ENCODE results near the gene CPEB3.

Gene CPEB3

DNA sequence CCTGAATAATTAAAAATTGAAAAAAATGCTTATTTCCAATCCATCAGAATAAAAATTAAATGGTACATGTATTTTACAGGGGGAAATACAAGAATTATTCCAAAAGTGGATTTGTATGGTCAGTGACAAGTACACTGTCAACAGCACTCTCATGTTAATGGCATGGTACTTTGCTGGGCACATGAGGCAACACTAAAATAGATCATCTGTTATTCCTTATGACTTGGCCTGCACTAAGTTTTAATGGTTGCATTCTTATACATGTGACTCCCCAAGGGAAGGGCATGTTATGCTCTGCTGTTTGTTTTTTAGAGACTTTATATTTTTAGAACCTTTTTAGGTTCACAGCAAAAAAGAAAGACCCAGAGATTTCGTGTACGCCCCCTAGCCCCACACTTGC lies 128.3 kb downstream of the CPEB3 start:
- no peak for DNase-seq (ENCODE audit: low spot score)
- in situ Hi-C loops (cut with MboI; ENCODE audit: low sequenced_read_pairs, unreplicated experiment), result no loop called here
- TF ChIP-seq, protein P1, sequence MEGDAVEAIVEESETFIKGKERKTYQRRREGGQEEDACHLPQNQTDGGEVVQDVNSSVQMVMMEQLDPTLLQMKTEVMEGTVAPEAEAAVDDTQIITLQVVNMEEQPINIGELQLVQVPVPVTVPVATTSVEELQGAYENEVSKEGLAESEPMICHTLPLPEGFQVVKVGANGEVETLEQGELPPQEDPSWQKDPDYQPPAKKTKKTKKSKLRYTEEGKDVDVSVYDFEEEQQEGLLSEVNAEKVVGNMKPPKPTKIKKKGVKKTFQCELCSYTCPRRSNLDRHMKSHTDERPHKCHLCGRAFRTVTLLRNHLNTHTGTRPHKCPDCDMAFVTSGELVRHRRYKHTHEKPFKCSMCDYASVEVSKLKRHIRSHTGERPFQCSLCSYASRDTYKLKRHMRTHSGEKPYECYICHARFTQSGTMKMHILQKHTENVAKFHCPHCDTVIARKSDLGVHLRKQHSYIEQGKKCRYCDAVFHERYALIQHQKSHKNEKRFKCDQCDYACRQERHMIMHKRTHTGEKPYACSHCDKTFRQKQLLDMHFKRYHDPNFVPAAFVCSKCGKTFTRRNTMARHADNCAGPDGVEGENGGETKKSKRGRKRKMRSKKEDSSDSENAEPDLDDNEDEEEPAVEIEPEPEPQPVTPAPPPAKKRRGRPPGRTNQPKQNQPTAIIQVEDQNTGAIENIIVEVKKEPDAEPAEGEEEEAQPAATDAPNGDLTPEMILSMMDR (IDR thresholded peaks at IDR 0.05; ENCODE audit: borderline replicate concordance, control extremely low read depth, extremely low read depth, insufficient read depth, missing control alignments), result no peak

DNA sequence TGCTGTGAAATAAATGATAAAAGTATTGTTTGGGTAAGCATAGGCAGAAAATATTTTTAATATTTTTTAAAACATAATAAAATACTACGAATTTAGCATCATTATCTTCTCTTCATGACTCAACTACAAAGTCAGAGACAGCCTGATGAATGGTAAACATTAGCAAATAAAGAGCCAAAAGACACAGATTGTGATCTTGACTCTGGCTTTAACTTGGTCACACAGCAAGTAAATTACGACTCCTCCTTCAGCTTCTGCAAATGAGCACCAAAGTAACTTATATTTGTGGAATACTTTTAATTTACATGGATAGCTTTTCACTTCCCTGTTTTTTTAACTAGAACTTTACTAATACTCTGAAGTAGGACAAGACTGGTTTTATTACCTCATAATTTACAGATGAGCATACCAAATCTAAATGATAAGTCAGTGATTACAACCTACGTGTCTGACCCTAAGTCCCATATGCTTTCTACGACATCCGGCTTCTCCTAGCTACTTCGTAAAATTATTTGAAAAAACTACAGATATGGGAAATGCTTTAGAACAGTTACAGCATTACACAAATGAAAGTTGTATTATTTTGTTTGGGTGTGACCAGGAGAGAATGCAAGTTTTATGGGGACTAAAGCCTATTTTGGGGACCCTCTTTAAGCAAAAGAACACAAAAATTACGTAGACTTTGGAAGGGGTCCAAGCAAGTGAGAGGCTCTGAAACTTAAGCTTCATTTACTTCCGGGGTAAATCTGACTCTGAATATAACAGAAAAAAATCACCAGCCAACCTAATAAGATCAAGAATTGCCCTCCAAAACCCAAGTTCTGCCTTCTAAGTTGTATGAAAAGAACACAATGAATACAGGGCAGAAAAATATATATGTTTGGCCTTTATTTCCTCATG lies 133.8 kb downstream of the CPEB3 start:
- in situ Hi-C loops (cut with MboI; ENCODE audit: low sequenced_read_pairs, unreplicated experiment), result no loop called here
- DNase-seq (ENCODE audit: low spot score), result no peak
- TF ChIP-seq, protein P1 (IDR thresholded peaks at IDR 0.05; ENCODE audit: borderline replicate concordance, control extremely low read depth, extremely low read depth, insufficient read depth, missing control alignments), result no peak

DNA sequence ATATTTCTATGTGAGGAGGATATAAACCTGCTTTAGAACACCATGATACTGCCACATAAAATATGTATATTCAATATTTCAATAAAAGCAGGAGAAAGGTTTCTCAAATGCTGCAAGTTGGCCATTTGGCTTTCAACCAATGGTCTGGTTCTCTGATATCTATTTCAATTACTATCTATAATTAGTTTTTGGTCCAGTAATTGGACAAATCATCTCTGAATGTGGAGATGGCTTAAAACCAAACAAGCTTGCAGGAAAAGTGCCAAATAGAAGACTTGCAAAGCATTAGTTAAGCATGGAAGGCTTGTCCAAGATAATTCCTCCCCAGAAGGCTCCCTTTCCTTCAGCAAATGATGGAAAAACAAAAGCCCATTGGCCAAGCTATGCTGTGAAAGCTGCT lies 140.1 kb downstream of the CPEB3 start:
- TF ChIP-seq, protein P1 (IDR thresholded peaks at IDR 0.05; ENCODE audit: borderline replicate concordance, control extremely low read depth, extremely low read depth, insufficient read depth, missing control alignments), result no peak
- in situ Hi-C loops (cut with MboI; ENCODE audit: low sequenced_read_pairs, unreplicated experiment), result no loop called here
- DNase-seq (ENCODE audit: low spot score), result no peak

DNA sequence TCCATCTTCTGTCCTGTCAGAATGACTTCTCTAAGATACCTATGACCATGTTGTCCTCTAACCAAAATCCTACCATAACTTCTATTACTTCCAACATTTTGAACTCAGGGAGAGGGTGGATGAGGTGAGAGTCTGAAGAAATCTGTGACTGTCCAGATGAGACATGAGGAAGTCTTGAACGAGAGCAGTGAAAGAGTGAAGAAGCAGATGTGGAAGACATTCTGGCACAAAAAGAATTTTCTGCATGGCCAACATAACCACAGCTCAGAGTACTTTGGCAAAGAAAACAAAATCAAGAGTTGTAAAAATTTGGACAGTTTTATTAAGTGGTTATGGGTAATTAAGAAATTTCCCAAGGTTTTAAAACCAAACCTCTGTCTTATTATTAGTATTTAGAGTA lies 141.6 kb downstream of the CPEB3 start:
- no peak for DNase-seq (ENCODE audit: low spot score)
- TF ChIP-seq, protein P1 (IDR thresholded peaks at IDR 0.05; ENCODE audit: borderline replicate concordance, control extremely low read depth, extremely low read depth, insufficient read depth, missing control alignments), result no peak
- in situ Hi-C loops (cut with MboI; ENCODE audit: low sequenced_read_pairs, unreplicated experiment), result no loop called here

DNA sequence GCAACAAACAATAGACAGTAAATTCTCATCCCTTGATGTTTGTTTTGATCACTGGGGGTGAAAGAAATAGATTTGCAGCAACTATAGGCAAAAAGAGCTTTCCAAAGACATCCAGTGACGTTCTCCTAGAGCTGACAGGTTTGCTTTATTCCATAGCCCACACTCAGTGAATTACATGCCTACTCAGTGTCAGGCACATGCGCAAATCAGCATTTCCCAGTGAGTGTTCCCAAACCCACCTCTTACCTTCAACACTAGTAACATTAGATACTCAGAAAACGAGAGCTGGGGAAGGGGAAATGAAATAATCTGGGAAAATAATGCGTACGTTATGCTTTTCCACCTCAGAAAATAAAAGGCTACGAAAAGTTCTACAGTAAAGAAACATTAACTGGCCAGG lies 144.1 kb downstream of the CPEB3 start:
- in situ Hi-C loops (cut with MboI; ENCODE audit: low sequenced_read_pairs, unreplicated experiment), result no loop called here
- no peak for DNase-seq (ENCODE audit: low spot score)
- TF ChIP-seq, protein P1 (IDR thresholded peaks at IDR 0.05; ENCODE audit: borderline replicate concordance, control extremely low read depth, extremely low read depth, insufficient read depth, missing control alignments), result no peak

DNA sequence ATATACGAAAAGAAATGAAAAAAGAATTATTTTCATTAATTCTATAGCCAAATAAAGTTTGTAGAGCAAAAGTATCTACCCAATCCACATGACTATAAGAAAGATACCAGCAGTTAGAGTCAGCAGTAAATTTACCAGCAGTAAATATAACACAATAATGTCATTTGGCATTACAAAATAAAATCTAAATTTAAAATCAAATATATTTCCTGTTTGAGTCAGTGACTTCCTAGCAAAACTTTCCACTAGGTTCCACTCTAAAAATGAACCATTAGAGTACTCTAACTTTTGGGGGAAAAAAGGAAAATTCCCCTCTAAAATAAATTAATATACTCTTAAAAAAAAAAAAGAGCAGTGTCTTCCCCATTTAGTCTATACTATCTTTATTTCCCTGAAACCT lies 144.8 kb downstream of the CPEB3 start:
- TF ChIP-seq, protein P1 (IDR thresholded peaks at IDR 0.05; ENCODE audit: borderline replicate concordance, control extremely low read depth, extremely low read depth, insufficient read depth, missing control alignments), result no peak
- no peak for DNase-seq (ENCODE audit: low spot score)
- in situ Hi-C loops (cut with MboI; ENCODE audit: low sequenced_read_pairs, unreplicated experiment), result no loop called here
